H1 (cell line): ENCODE data around the gene RAPGEF5. TPM values are rescaled to one million over a fixed set of nuclear protein-coding genes. Genes with fewer than 3 reads are reported as not detected.

Experiments
- CTCF ChIA-PET: fragments of 300-600 bp; sonication (Branson Sonifier 250); formaldehyde crosslinking; loops from one replicate; lab custom pipeline; 2021; ENCODE audit not compliant: partially characterized antibody; lab: Charles Lee
- POLR2A ChIA-PET: fragments of 300-600 bp; sonication (Branson Sonifier 250); formaldehyde crosslinking; loops from one replicate; lab custom pipeline; 2021; ENCODE audit warnings: inconsistent platforms; ENCODE audit not compliant: partially characterized antibody; lab: Charles Lee
- DNase-seq, 2 experiments: peaks; one replicate each; pipeline versions ENCODE4 v3.0.0 to v3.0.0-alpha.2; 2010 to 2022; ENCODE audit warnings: low spot score in 2 of 2, low read depth in 1 of 2, mixed read lengths in 1 of 2
- FAIRE-seq: peaks from 2 replicates; lab custom pipeline; 2011; peaks lifted over from hg19 to GRCh38; lab: Jason Lieb, UNC
- H2AFZ ChIP-seq: 2 replicates; pipeline ENCODE4 v1.8.1; 2012; ENCODE audit warnings: low read length, inconsistent platforms
- H2AK5ac ChIP-seq: 2 replicates; pipeline ENCODE4 v1.6.1; 2013; ENCODE audit warnings: low read depth, low read length
- H2BK120ac ChIP-seq: replicated peaks from 2 replicates; pipeline ENCODE3; 2013; ENCODE audit warnings: low read depth, low read length, inconsistent platforms
- H2BK12ac ChIP-seq: 2 replicates; pipeline ENCODE4 v1.6.1; 2013; ENCODE audit warnings: low read depth, low read length
- H2BK15ac ChIP-seq: 2 replicates; pipeline ENCODE4 v1.6.1; 2013; ENCODE audit warnings: low read length
- H2BK20ac ChIP-seq: 2 replicates; pipeline ENCODE4 v1.6.1; 2013; ENCODE audit warnings: low read length
- H2BK5ac ChIP-seq: 2 replicates; pipeline ENCODE4 v1.6.1; 2013; ENCODE audit warnings: low read depth, low read length
- H3K14ac ChIP-seq: 2 replicates; pipeline ENCODE4 v1.6.1; 2013; ENCODE audit warnings: inconsistent platforms; ENCODE audit not compliant: insufficient read length
- H3K18ac ChIP-seq: 2 replicates; pipeline ENCODE4 v1.6.1; 2013; ENCODE audit warnings: low read length; ENCODE audit errors: extremely low read depth
- H3K23ac ChIP-seq: 2 replicates; pipeline ENCODE4 v1.6.1; 2013; ENCODE audit warnings: inconsistent platforms; ENCODE audit not compliant: insufficient read length
- H3K23me2 ChIP-seq: 2 replicates; pipeline ENCODE4 v1.6.1; 2013; ENCODE audit warnings: low read depth, low read length
- H3K27ac ChIP-seq: 2 replicates; pipeline ENCODE4 v1.6.1; 2011; ENCODE audit warnings: low read depth, low read length, inconsistent platforms
- H3K27me3 ChIP-seq, 4 experiments: replicated peaks in 1 of 4; 1 replicate in 1 of 4; 2 replicates in 3 of 4; pipeline versions ENCODE4 v1.6.1 to v1.8.1; 2011 to 2013; ENCODE audit warnings: low read length in 3 of 4, mild to moderate bottlenecking in 3 of 4, inconsistent platforms in 2 of 4, mixed read lengths in 2 of 4, moderate library complexity in 1 of 4; ENCODE audit not compliant: control insufficient read depth in 3 of 4, insufficient read depth in 3 of 4; ENCODE audit errors: extremely low read depth in 1 of 4
- H3K36me3 ChIP-seq, 4 experiments: 2 replicates each; pipeline versions ENCODE4 v1.6.1 to v1.8.1; 2011 to 2013; ENCODE audit warnings: mild to moderate bottlenecking in 4 of 4, low read length in 3 of 4, moderate library complexity in 2 of 4, control low read depth in 1 of 4, inconsistent platforms in 1 of 4; ENCODE audit not compliant: insufficient read depth in 4 of 4, control insufficient read depth in 2 of 4
- H3K4ac ChIP-seq: replicated peaks from 2 replicates; pipeline ENCODE3; 2013; ENCODE audit warnings: low read length, low read depth, mixed read lengths, inconsistent platforms; ENCODE audit not compliant: insufficient read length
- H3K4me1 ChIP-seq, 4 experiments: replicated peaks in 1 of 4; 1 replicate in 1 of 4; 2 replicates in 3 of 4; pipeline versions ENCODE4 v1.6.1 to v1.8.1; 2011 to 2013; ENCODE audit warnings: low read length in 3 of 4, inconsistent platforms in 2 of 4, mixed read lengths in 1 of 4; ENCODE audit not compliant: insufficient read depth in 4 of 4, control insufficient read depth in 3 of 4
- H3K4me2 ChIP-seq, 2 experiments: 2 replicates each; pipeline versions ENCODE4 v1.6.1 to v1.8.1; 2011 to 2013; ENCODE audit warnings: low read depth in 2 of 2, low read length in 2 of 2, control low read depth in 1 of 2, inconsistent platforms in 1 of 2, mild to moderate bottlenecking in 1 of 2; ENCODE audit not compliant: insufficient read depth in 1 of 2
- H3K4me3 ChIP-seq, 4 experiments: fragments of 200-600, 300-600 bp in 1 of 4; sonication (generic), shearing (Covaris generic), sonication (Bioruptor Twin) in 1 of 4; 2 replicates each; pipeline versions ENCODE4 v1.5.1 to v1.8.1; 2011 to 2016; ENCODE audit warnings: low read length in 4 of 4, low read depth in 3 of 4, control low read depth in 2 of 4, inconsistent platforms in 2 of 4, mild to moderate bottlenecking in 2 of 4, mixed read lengths in 1 of 4, moderate library complexity in 1 of 4; ENCODE audit not compliant: insufficient read depth in 2 of 4; ENCODE audit errors: extremely low read depth in 1 of 4
- H3K56ac ChIP-seq: replicated peaks from 2 replicates; pipeline ENCODE3; 2013; ENCODE audit warnings: low read depth, mild to moderate bottlenecking, mixed read lengths, low read length, inconsistent platforms; ENCODE audit not compliant: insufficient read length
- H3K79me1 ChIP-seq: 2 replicates; pipeline ENCODE4 v1.6.1; 2013; ENCODE audit warnings: low read depth, low read length, control low read depth
- H3K79me2 ChIP-seq, 2 experiments: 2 replicates each; pipeline versions ENCODE4 v1.6.1 to v1.8.1; 2012 to 2013; ENCODE audit warnings: low read length in 2 of 2, mild to moderate bottlenecking in 2 of 2, inconsistent platforms in 1 of 2; ENCODE audit not compliant: insufficient read depth in 2 of 2, control insufficient read depth in 1 of 2
- H3K9ac ChIP-seq, 4 experiments: replicated peaks in 1 of 4; 1 replicate in 1 of 4; 2 replicates in 3 of 4; pipeline versions ENCODE4 v1.6.1 to v1.8.1; 2011 to 2013; ENCODE audit warnings: low read depth in 3 of 4, low read length in 3 of 4, control low read depth in 2 of 4, mild to moderate bottlenecking in 2 of 4, moderate library complexity in 2 of 4, inconsistent platforms in 1 of 4; ENCODE audit errors: extremely low read depth in 1 of 4
- H3K9me3 ChIP-seq, 2 experiments: 2 replicates each; pipeline versions ENCODE4 v1.6.1 to v1.8.1; 2012 to 2013; ENCODE audit warnings: mild to moderate bottlenecking in 2 of 2, moderate library complexity in 2 of 2, control low read depth in 1 of 2, inconsistent platforms in 1 of 2, low read depth in 1 of 2, low read length in 1 of 2, mixed read lengths in 1 of 2; ENCODE audit not compliant: insufficient read depth in 2 of 2
- H4K20me1 ChIP-seq, 2 experiments: replicated peaks in 1 of 2; 2 replicates each; pipeline versions ENCODE3 to v1.8.1; 2011 to 2013; ENCODE audit warnings: inconsistent platforms in 2 of 2, low read length in 2 of 2, mild to moderate bottlenecking in 1 of 2; ENCODE audit not compliant: insufficient read depth in 2 of 2, control insufficient read depth in 1 of 2
- H4K5ac ChIP-seq: 2 replicates; pipeline ENCODE4 v1.6.1; 2013; ENCODE audit warnings: low read length, low read depth, mixed read lengths, inconsistent platforms; ENCODE audit not compliant: insufficient read length
- H4K8ac ChIP-seq: 2 replicates; pipeline ENCODE4 v1.8.0; 2013; ENCODE audit warnings: mild to moderate bottlenecking, moderate library complexity, low read length, inconsistent platforms; ENCODE audit not compliant: insufficient read depth; ENCODE audit errors: extremely low read depth
- H4K91ac ChIP-seq: replicated peaks from 2 replicates; pipeline ENCODE3; 2013; ENCODE audit warnings: low read length, mixed read lengths, inconsistent platforms; ENCODE audit not compliant: insufficient read length
- CBX8 ChIP-seq: fragments of 300-800, 300-1000 bp; sonication (generic); IDR thresholded peaks from 2 replicates; pipeline ENCODE4 v1.7.1; 2016; ENCODE audit warnings: low read depth, low read length, borderline replicate concordance
- CHD1 ChIP-seq: IDR thresholded peaks from 2 replicates; pipeline ENCODE4 v1.6.1; 2012; ENCODE audit warnings: low read depth, low read length, improper control_type of control experiment
- CTCF ChIP-seq, 3 experiments: IDR thresholded peaks; 1 replicate in 2 of 3; 2 replicates in 1 of 3; pipeline versions ENCODE4 v1.5.1 to v1.6.1; 2011; ENCODE audit warnings: low read length in 3 of 3, mild to moderate bottlenecking in 3 of 3, inconsistent platforms in 2 of 3, low read depth in 1 of 3, moderate library complexity in 1 of 3; ENCODE audit not compliant: insufficient read depth in 1 of 3; ENCODE audit errors: control extremely low read depth in 1 of 3
- FOSL1 ChIP-seq: IDR thresholded peaks from 2 replicates; pipeline ENCODE4 v1.6.1; 2011; ENCODE audit warnings: mild to moderate bottlenecking, low read depth, low read length, moderate library complexity; ENCODE audit not compliant: insufficient read depth
- HDAC2 ChIP-seq, 2 experiments: fragments of 300-600 bp in 1 of 2; sonication (generic) in 1 of 2; IDR thresholded peaks; 2 replicates each; pipeline ENCODE4 v1.6.1; 2011 to 2012; ENCODE audit warnings: low read depth in 2 of 2, low read length in 2 of 2, mild to moderate bottlenecking in 2 of 2, moderate library complexity in 2 of 2, borderline replicate concordance in 1 of 2, inconsistent platforms in 1 of 2
- MAX ChIP-seq: IDR thresholded peaks from 2 replicates; pipeline ENCODE4 v1.6.1; 2012; ENCODE audit warnings: inconsistent platforms
- SP4 ChIP-seq: IDR thresholded peaks from 2 replicates; pipeline ENCODE4 v1.6.1; 2012; ENCODE audit warnings: low read length, inconsistent platforms
- WGBS, 2 experiments: shearing (Covaris generic) in 1 of 2; methylation state at CpG; one replicate each; pipeline versions ENCODE4 v1.1.6 to v1.1.7; 2013 to 2015; ENCODE audit warnings: low lambda C conversion rate in 2 of 2, mixed read lengths in 2 of 2, inconsistent platforms in 1 of 2, low coverage in 1 of 2, missing lambda C conversion rate in 1 of 2; ENCODE audit not compliant: insufficient replicate concordance in 2 of 2, insufficient coverage in 1 of 2, insufficient read length in 1 of 2; ENCODE audit errors: extremely low coverage in 1 of 2, missing lambda C conversion rate in 1 of 2; 5-methylcytosine and 5-hydroxymethylcytosine counted together
- polyA plus RNA-seq, 7 experiments: library from polyadenylated mRNA; depleted of rRNA in 3 of 7; stranded (reverse) in 5 of 7; unstranded in 2 of 7; fragments of >200 nt in 5 of 7; fragments of 200-250 nt in 2 of 7; gene quantifications; 1 replicate in 5 of 7; 2 replicates in 1 of 7; 4 replicates in 1 of 7; pipeline versions ENCODE4 v1.2.1 to v1.2.3, GENCODE V29; 2011 to 2013; ENCODE audit warnings: missing spikeins in 2 of 7, mixed read lengths in 2 of 7
- total RNA-seq: library from RNA; stranded (reverse); fragmentation: NEBNext Ultra II Directional; extraction: Animal tissue kit (Norgen Biotek cat#: 25700); gene quantifications from 2 replicates; pipeline ENCODE4 v1.2.1, GENCODE V29; 2021

RAPGEF5 gene
- total and polyA plus RNA-seq, 2 of the 8 experiments (the other 6 are each of a cell fraction or from before 2014, with no cell fraction given), result 4.4 to 22.9 TPM

GRCh38 chr7:22320416-22320815, 36.5 kb downstream of the RAPGEF5 start:
- H2BK12ac ChIP-seq, result no peak overlapping the region
- no peak overlapping the region for H4K5ac ChIP-seq
- no peaks in the 10 kb centered on the region for H4K20me1 ChIP-seq
- no peaks in the 10 kb centered on the region; the same call in 1 of the 2 replicates for H3K79me1 ChIP-seq
- no peak overlapping the region for H3K4me3 ChIP-seq
- no peak overlapping the region for H3K9ac ChIP-seq
- H4K8ac ChIP-seq, result no peak overlapping the region
- no peaks in the 10 kb centered on the region for H3K23me2 ChIP-seq
- H2BK120ac ChIP-seq, result no peak overlapping the region
- CTCF ChIA-PET, result interaction anchor here (0.6 to 1.8 kb wide), 4 partner anchors 11 to 134 kb away, joined by 3 to 6 read pairs (median 3); no protein-coding TSS in a partner anchor
- H2AK5ac ChIP-seq, result no peak overlapping the region
- H3K14ac ChIP-seq, result no peak overlapping the region
- no peak overlapping the region for H2BK15ac ChIP-seq
- H2AFZ ChIP-seq, result no peak overlapping the region
- no peak overlapping the region for H3K23ac ChIP-seq
- H3K56ac ChIP-seq, result no peak overlapping the region
- H4K91ac ChIP-seq, result no peak overlapping the region
- WGBS, 2 experiments, result 82% methylated on average over 2 of the region's 2 CpGs; no CpG with 5 or more reads in 1 of the 2 experiments
- H3K27me3 ChIP-seq, result no peaks in the 10 kb centered on the region
- peaks cover 0 to 61% of the 10 kb centered on the region in 2 experiments; a peak in 2 of 4 replicates for H3K79me2 ChIP-seq
- POLR2A ChIA-PET, result no interaction called here
- peaks cover 0 to 2% (median 1%) of the 10 kb centered on the region in 4 experiments; a peak in 3 of 8 replicates for H3K36me3 ChIP-seq
- no peak overlapping the region for H3K4ac ChIP-seq
- H3K18ac ChIP-seq, result no peak overlapping the region
- TF ChIP-seq CBX8, result no peak
- no peak for TF ChIP-seq SP4
- no peak for TF ChIP-seq MAX
- no peak for TF ChIP-seq CHD1
- no peak for TF ChIP-seq HDAC2 (IDR thresholded peaks at IDR 0.05; ENCODE audit: borderline replicate concordance in 1 of 2, low read depth in 2 of 2, low read length in 2 of 2)
- no peak for TF ChIP-seq CTCF (IDR thresholded peaks at IDR 0.05; ENCODE audit: control extremely low read depth in 1 of 3, insufficient read depth in 1 of 3, low read depth in 1 of 3, low read length in 3 of 3)
- TF ChIP-seq FOSL1, result no peak
- H3K9me3 ChIP-seq, result no peaks in the 10 kb centered on the region
- no peak overlapping the region for H3K4me2 ChIP-seq
- no peak overlapping the region for H3K27ac ChIP-seq
- H3K4me1 ChIP-seq, result peaks cover 3 to 15% (median 8%) of the 10 kb centered on the region in 4 experiments; a peak in 4 of 7 replicates
- H2BK5ac ChIP-seq, result no peak overlapping the region
- FAIRE-seq (no peak), DNase-seq (no peak)
- no peak overlapping the region for H2BK20ac ChIP-seq
